HepG2 (cell line): Measurements from ENCODE around the gene ZNF19. TPM values are rescaled to one million over a fixed set of nuclear protein-coding genes. Genes with fewer than 3 reads are reported as not detected.
A peak's percentile ranks its signal among the peaks of the same experiment; 100 is the strongest.

Experiments
- ATAC-seq: fragments of 200-7000 bp; cut with Tn5 transposase; 3 replicates; pipeline ENCODE4 v1.9.1; 2020; ENCODE audit warnings: mild to moderate bottlenecking, moderate library complexity
- BruUV-seq: library from RNA; stranded (reverse); fragments of 400-500 nt; replicated peaks from 2 replicates; lab custom pipeline; 2021; lab: Mats Ljungman, UMichigan
- CTCF ChIA-PET: fragments of 300-600 bp; formaldehyde crosslinking; extraction: SDS; loops from one replicate; lab custom pipeline; 2021; ENCODE audit warnings: low total read pairs, inconsistent platforms, low intra/inter-chr PET ratio; lab: Yijun Ruan, JAX
- POLR2A ChIA-PET: fragments of 350-600 bp; sonication (Branson Sonifier 250); formaldehyde crosslinking; loops from one replicate; lab custom pipeline; 2020; ENCODE audit warnings: antibody characterized with exemption, inconsistent platforms; lab: Yijun Ruan, JAX
- DNase-seq: peaks from one replicate; pipeline ENCODE4 v3.0.0-alpha.2; 2015; ENCODE audit warnings: low spot score
- FAIRE-seq: peaks from 3 replicates; lab custom pipeline; 2011; peaks lifted over from hg19 to GRCh38; lab: Jason Lieb, UNC
- H2AFZ ChIP-seq: one replicate; pipeline ENCODE4 v1.6.1; 2011; ENCODE audit warnings: low read length, inconsistent platforms
- H3K27ac ChIP-seq: fragments of 300-600 bp; 3 replicates; pipeline ENCODE4 v1.8.0; 2011; ENCODE audit warnings: mixed run types, mild to moderate bottlenecking, mixed read lengths, low read length, inconsistent platforms; ENCODE audit not compliant: insufficient read depth; ENCODE audit errors: extremely low read length
- H3K27me3 ChIP-seq, 2 experiments: fragments of 200-600 bp in 1 of 2; 2 replicates in 1 of 2; 3 replicates in 1 of 2; pipeline versions ENCODE4 v1.6.0 to v1.8.0; 2011; ENCODE audit warnings: low read length in 2 of 2, mild to moderate bottlenecking in 2 of 2, moderate library complexity in 2 of 2, inconsistent platforms in 1 of 2; ENCODE audit not compliant: insufficient read depth in 2 of 2, control insufficient read depth in 1 of 2
- H3K36me3 ChIP-seq, 2 experiments: fragments of 200-600 bp in 1 of 2; replicated peaks in 1 of 2; 2 replicates in 1 of 2; 3 replicates in 1 of 2; pipeline versions ENCODE4 v1.5.1 to v1.8.0; 2011; ENCODE audit warnings: low read length in 2 of 2, inconsistent platforms in 1 of 2; ENCODE audit not compliant: insufficient read depth in 2 of 2, control insufficient read depth in 1 of 2
- H3K4me1 ChIP-seq: 2 replicates; pipeline ENCODE4 v1.5.1; 2012; ENCODE audit warnings: low read length, inconsistent platforms; ENCODE audit not compliant: insufficient read depth
- H3K4me2 ChIP-seq: 2 replicates; pipeline ENCODE4 v1.6.0; 2011; ENCODE audit warnings: low read depth, low read length, inconsistent platforms
- H3K4me3 ChIP-seq, 3 experiments: fragments of 200-600 bp in 1 of 3; sonication (generic), shearing (Covaris generic) in 1 of 3; replicated peaks in 1 of 3; 2 replicates each; pipeline ENCODE4 v1.5.1; 2011 to 2016; ENCODE audit warnings: low read length in 3 of 3, inconsistent platforms in 2 of 3, low read depth in 2 of 3, mild to moderate bottlenecking in 2 of 3, control low read depth in 1 of 3, mixed read lengths in 1 of 3; ENCODE audit not compliant: insufficient read depth in 1 of 3
- H3K79me2 ChIP-seq: one replicate; pipeline ENCODE4 v1.6.1; 2011; ENCODE audit warnings: low read length, inconsistent platforms; ENCODE audit not compliant: insufficient read depth
- H3K9ac ChIP-seq: 2 replicates; pipeline ENCODE4 v1.6.0; 2011; ENCODE audit warnings: mild to moderate bottlenecking, low read depth, low read length, inconsistent platforms; ENCODE audit not compliant: insufficient read depth
- H3K9me3 ChIP-seq: 2 replicates; pipeline ENCODE4 v1.5.1; 2012; ENCODE audit warnings: mild to moderate bottlenecking, low read length
- H4K20me1 ChIP-seq: 2 replicates; pipeline ENCODE4 v1.6.0; 2011; ENCODE audit warnings: inconsistent platforms, mild to moderate bottlenecking, low read length, moderate library complexity; ENCODE audit not compliant: insufficient read depth
- ARNTL ChIP-seq: sonication (generic); formaldehyde crosslinking; IDR thresholded peaks from 2 replicates; pipeline ENCODE4 v1.4.0; 2020; ENCODE audit warnings: mild to moderate bottlenecking, missing genetic modification reagents
- PRMT3 ChIP-seq: sonication (generic); formaldehyde crosslinking; IDR thresholded peaks from 2 replicates; pipeline ENCODE4 v1.8.1; 2022; ENCODE audit warnings: low read depth, mild to moderate bottlenecking, moderate library complexity, missing genetic modification reagents, borderline replicate concordance
- RFX1 ChIP-seq: fragments of 450-650 bp; IDR thresholded peaks from 2 replicates; pipeline ENCODE4 v1.6.1; 2017
- SRSF4 ChIP-seq: fragments of 200-400 bp; formaldehyde crosslinking; IDR thresholded peaks from one replicate; pipeline ENCODE4 v1.6.1; 2018; ENCODE audit warnings: mild to moderate bottlenecking, low read depth, low read length, moderate library complexity; ENCODE audit not compliant: poor library complexity, severe bottlenecking
- TSC22D2 ChIP-seq: sonication (generic); formaldehyde crosslinking; IDR thresholded peaks from 2 replicates; pipeline ENCODE4 v1.5.1; 2020; ENCODE audit warnings: missing genetic modification reagents, mild to moderate bottlenecking, borderline replicate concordance
- ZNF431 ChIP-seq: sonication (generic); formaldehyde crosslinking; IDR thresholded peaks from 2 replicates; pipeline ENCODE4 v1.9.0; 2022; ENCODE audit warnings: missing genetic modification reagents, low read depth, mild to moderate bottlenecking, borderline replicate concordance
- ZNF7 ChIP-seq: IDR thresholded peaks from 2 replicates; pipeline ENCODE4 v1.6.1; 2016; ENCODE audit warnings: missing biosample characterization, missing genetic modification reagents
- ZNF775 ChIP-seq: sonication (generic); formaldehyde crosslinking; IDR thresholded peaks from 2 replicates; pipeline ENCODE4 v1.4.0; 2020; ENCODE audit warnings: missing genetic modification reagents, mild to moderate bottlenecking, moderate library complexity, borderline replicate concordance
- WGBS: methylation state at CpG from one replicate; pipeline ENCODE4 v1.1.6; 2017; ENCODE audit warnings: low lambda C conversion rate; 5-methylcytosine and 5-hydroxymethylcytosine counted together
- in situ Hi-C: cut with HindIII; loops from 2 replicates; pipeline ENCODE4 v1.10.0; 2017; ENCODE audit warnings: low pct_unique_long_range_greater_than_20kb; ENCODE audit not compliant: extremely low pct_ligation_motif_present
- intact Hi-C: fragments of 100-400 bp; cut with micrococcal nuclease; formaldehyde crosslinking; loops from one replicate; pipeline ENCODE4 v1.10.0; 2022; ENCODE audit not compliant: unreplicated experiment
- polyA plus RNA-seq, 8 experiments: library from polyadenylated mRNA; depleted of rRNA in 3 of 8; stranded (reverse) in 7 of 8; unstranded in 1 of 8; fragments of >200 nt; fragmentation: Illumina TruSeq in 4 of 8; extraction: Trizol in 4 of 8; gene quantifications; 2 replicates each; pipeline versions ENCODE4 v1.2.1 to v1.2.3, GENCODE V29; 2011 to 2016; ENCODE audit warnings: low read depth in 4 of 8, missing spikeins in 1 of 8, mixed read lengths in 1 of 8; ENCODE audit not compliant: insufficient read depth in 1 of 8
- total RNA-seq, 5 experiments: library from RNA; depleted of rRNA; stranded (reverse); fragments of >200 nt; fragmentation: Illumina TruSeq; extraction: Trizol; gene quantifications; 2 replicates each; pipeline ENCODE4 v1.2.3, GENCODE V29; 2016; ENCODE audit warnings: low read depth in 1 of 5
- TF ChIP-seq, protein P1 (sequence below): sonication (generic); formaldehyde crosslinking; conservative IDR thresholded peaks from 2 replicates; pipeline ENCODE4 v1.8.1; 2023; ENCODE audit warnings: missing genetic modification reagents
- TF ChIP-seq, protein P2 (sequence below): sonication (generic); formaldehyde crosslinking; IDR thresholded peaks from 2 replicates; pipeline ENCODE4 v1.4.0; 2020; ENCODE audit warnings: missing genetic modification reagents
- TF ChIP-seq, protein P3 (sequence below): sonication (generic); formaldehyde crosslinking; IDR thresholded peaks from 2 replicates; pipeline ENCODE4 v1.4.0; 2020; ENCODE audit warnings: mild to moderate bottlenecking, missing genetic modification reagents
- TF ChIP-seq, protein P4 (sequence below), 2 experiments: fragments of 450-650 bp in 1 of 2; sonication (generic) in 1 of 2; formaldehyde crosslinking; IDR thresholded peaks; 2 replicates each; pipeline versions ENCODE4 v1.5.0 to v1.8.0; 2020 to 2022; ENCODE audit warnings: mild to moderate bottlenecking in 1 of 2, missing genetic modification reagents in 1 of 2
- TF ChIP-seq, protein P5 (sequence below): sonication (generic); formaldehyde crosslinking; IDR thresholded peaks from 2 replicates; pipeline ENCODE4 v1.8.0; 2022; ENCODE audit warnings: missing genetic modification reagents, mild to moderate bottlenecking, moderate library complexity, borderline replicate concordance

Gene ZNF19
- total and polyA plus RNA-seq, 2 of the 13 experiments (the other 11 are each of a cell fraction or from before 2014, with no cell fraction given): 3.2 to 5.8 TPM

DNA sequence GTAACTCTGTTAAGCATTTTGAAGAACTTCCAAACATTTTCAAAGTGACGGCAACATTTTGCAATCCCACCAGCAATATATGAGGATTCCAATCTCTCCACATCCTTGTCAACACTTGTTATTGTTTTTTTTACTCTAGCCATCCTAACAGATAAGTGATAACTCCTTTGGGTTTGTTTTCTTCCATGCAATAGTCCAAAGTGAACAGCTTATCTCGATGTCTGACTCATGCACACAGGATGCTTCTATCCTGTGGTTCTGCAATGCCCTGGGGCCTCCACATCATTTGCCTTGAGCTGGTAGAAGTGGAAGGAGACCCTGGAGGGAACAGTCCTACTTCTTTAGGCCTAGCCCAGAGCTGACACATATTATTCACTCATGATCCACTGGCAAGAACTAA, 60.2 kb downstream of the ZNF19 start:
- WGBS: 4% methylated on average over 2 of the region's 2 CpGs
- in situ Hi-C loops: no loop called here
- no peak for TF ChIP-seq ZNF775 (CRISPR knock-in tag)
- no peak for TF ChIP-seq PRMT3 (CRISPR knock-in tag)
- no peak for TF ChIP-seq RFX1
- TF ChIP-seq, protein P1, sequence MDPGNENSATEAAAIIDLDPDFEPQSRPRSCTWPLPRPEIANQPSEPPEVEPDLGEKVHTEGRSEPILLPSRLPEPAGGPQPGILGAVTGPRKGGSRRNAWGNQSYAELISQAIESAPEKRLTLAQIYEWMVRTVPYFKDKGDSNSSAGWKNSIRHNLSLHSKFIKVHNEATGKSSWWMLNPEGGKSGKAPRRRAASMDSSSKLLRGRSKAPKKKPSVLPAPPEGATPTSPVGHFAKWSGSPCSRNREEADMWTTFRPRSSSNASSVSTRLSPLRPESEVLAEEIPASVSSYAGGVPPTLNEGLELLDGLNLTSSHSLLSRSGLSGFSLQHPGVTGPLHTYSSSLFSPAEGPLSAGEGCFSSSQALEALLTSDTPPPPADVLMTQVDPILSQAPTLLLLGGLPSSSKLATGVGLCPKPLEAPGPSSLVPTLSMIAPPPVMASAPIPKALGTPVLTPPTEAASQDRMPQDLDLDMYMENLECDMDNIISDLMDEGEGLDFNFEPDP (CRISPR knock-in tag): no peak
- TF ChIP-seq, protein P2, sequence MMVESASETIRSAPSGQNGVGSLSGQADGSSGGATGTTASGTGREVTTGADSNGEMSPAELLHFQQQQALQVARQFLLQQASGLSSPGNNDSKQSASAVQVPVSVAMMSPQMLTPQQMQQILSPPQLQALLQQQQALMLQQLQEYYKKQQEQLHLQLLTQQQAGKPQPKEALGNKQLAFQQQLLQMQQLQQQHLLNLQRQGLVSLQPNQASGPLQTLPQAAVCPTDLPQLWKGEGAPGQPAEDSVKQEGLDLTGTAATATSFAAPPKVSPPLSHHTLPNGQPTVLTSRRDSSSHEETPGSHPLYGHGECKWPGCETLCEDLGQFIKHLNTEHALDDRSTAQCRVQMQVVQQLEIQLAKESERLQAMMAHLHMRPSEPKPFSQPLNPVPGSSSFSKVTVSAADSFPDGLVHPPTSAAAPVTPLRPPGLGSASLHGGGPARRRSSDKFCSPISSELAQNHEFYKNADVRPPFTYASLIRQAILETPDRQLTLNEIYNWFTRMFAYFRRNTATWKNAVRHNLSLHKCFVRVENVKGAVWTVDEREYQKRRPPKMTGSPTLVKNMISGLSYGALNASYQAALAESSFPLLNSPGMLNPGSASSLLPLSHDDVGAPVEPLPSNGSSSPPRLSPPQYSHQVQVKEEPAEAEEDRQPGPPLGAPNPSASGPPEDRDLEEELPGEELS: 0 out of 2 replicates have a peak, but pooled peaks have one; percentile 37
- TF ChIP-seq SRSF4: no peak
- no peak for TF ChIP-seq ZNF431
- no peak for TF ChIP-seq ARNTL (CRISPR knock-in tag)
- TF ChIP-seq, protein P3, sequence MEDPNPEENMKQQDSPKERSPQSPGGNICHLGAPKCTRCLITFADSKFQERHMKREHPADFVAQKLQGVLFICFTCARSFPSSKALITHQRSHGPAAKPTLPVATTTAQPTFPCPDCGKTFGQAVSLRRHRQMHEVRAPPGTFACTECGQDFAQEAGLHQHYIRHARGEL (CRISPR knock-in tag): no peak
- peak; percentile 93 for TF ChIP-seq ZNF7 (CRISPR knock-in tag)
- TF ChIP-seq TSC22D2: no peak
- TF ChIP-seq, protein P4, sequence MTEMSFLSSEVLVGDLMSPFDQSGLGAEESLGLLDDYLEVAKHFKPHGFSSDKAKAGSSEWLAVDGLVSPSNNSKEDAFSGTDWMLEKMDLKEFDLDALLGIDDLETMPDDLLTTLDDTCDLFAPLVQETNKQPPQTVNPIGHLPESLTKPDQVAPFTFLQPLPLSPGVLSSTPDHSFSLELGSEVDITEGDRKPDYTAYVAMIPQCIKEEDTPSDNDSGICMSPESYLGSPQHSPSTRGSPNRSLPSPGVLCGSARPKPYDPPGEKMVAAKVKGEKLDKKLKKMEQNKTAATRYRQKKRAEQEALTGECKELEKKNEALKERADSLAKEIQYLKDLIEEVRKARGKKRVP (CRISPR knock-in tag; IDR thresholded peaks at IDR 0.05): no peak
- TF ChIP-seq, protein P5, sequence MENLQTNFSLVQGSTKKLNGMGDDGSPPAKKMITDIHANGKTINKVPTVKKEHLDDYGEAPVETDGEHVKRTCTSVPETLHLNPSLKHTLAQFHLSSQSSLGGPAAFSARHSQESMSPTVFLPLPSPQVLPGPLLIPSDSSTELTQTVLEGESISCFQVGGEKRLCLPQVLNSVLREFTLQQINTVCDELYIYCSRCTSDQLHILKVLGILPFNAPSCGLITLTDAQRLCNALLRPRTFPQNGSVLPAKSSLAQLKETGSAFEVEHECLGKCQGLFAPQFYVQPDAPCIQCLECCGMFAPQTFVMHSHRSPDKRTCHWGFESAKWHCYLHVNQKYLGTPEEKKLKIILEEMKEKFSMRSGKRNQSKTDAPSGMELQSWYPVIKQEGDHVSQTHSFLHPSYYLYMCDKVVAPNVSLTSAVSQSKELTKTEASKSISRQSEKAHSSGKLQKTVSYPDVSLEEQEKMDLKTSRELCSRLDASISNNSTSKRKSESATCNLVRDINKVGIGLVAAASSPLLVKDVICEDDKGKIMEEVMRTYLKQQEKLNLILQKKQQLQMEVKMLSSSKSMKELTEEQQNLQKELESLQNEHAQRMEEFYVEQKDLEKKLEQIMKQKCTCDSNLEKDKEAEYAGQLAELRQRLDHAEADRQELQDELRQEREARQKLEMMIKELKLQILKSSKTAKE (CRISPR knock-in tag): no peak

More for the DNA sequence above, 60.2 kb downstream of the ZNF19 start:
- H3K27ac ChIP-seq: no peak overlapping the region
- ChIA-PET POLR2A (no interaction called here), CTCF (no interaction called here)
- no peaks in the 10 kb centered on the region for H3K36me3 ChIP-seq
- no peak overlapping the region for H3K9ac ChIP-seq
- ATAC-seq: no peak
- intact Hi-C loops: loop anchor here (10.0 kb wide), 1 partner anchor 186 kb away; no protein-coding TSS in a partner anchor
- H4K20me1 ChIP-seq: no peaks in the 10 kb centered on the region
- H3K9me3 ChIP-seq: no peaks in the 10 kb centered on the region
- no peak for FAIRE-seq
- H3K4me3 ChIP-seq: no peak overlapping the region
- peaks cover 30% of the 10 kb centered on the region for H3K4me1 ChIP-seq
- peak; percentile 45 for DNase-seq
- no peaks in the 10 kb centered on the region for H3K79me2 ChIP-seq
- H2AFZ ChIP-seq: no peak overlapping the region
- H3K27me3 ChIP-seq: peaks cover 9 to 41% of the 10 kb centered on the region in 2 experiments
- no TSS peak for BruUV-seq
- no peak overlapping the region for H3K4me2 ChIP-seq
